Liver (tissue), 3 donors: ENCODE data around the gene P2RY8.

Source experiments
- ATF3 ChIP-seq: IDR thresholded peaks from 2 replicates; pipeline ENCODE4 v1.6.1; 2016; ENCODE audit warnings: antibody characterized with exemption
- CTCF ChIP-seq: fragments of 150-350 bp; IDR thresholded peaks from 2 replicates; pipeline ENCODE4 v1.5.1; 2017; ENCODE audit warnings: improper control_type of control experiment, low read depth, low read length; ENCODE audit not compliant: missing input control
- FOXA1 ChIP-seq: IDR thresholded peaks from 2 replicates; pipeline ENCODE4 v1.6.1; 2016; ENCODE audit warnings: antibody characterized with exemption
- GABPA ChIP-seq, 2 donors: IDR thresholded peaks in 1 of 2; conservative IDR thresholded peaks in 1 of 2; 2 replicates each; pipeline ENCODE4 v1.6.1; 2016; ENCODE audit warnings: antibody characterized with exemption in 2 of 2, mild to moderate bottlenecking in 1 of 2, moderate library complexity in 1 of 2
- HNF4G ChIP-seq: IDR thresholded peaks from 2 replicates; pipeline ENCODE4 v1.6.1; 2016; ENCODE audit warnings: antibody characterized with exemption
- JUND ChIP-seq, 2 donors: IDR thresholded peaks; 2 replicates each; pipeline ENCODE4 v1.6.1; 2016; ENCODE audit warnings: antibody characterized with exemption in 2 of 2
- MAX ChIP-seq: IDR thresholded peaks from 2 replicates; pipeline ENCODE4 v1.6.1; 2016; ENCODE audit warnings: antibody characterized with exemption
- RAD21 ChIP-seq, 2 donors: IDR thresholded peaks; 2 replicates each; pipeline ENCODE4 v1.6.1; 2016; ENCODE audit warnings: antibody characterized with exemption in 2 of 2, mild to moderate bottlenecking in 2 of 2
- REST ChIP-seq: IDR thresholded peaks from 2 replicates; pipeline ENCODE4 v1.6.1; 2016; ENCODE audit warnings: antibody characterized with exemption, mild to moderate bottlenecking
- RXRA ChIP-seq, 2 donors: IDR thresholded peaks; 2 replicates each; pipeline ENCODE4 v1.6.1; 2017 to 2018; ENCODE audit warnings: antibody characterized with exemption in 2 of 2, mild to moderate bottlenecking in 1 of 2
- SP1 ChIP-seq: IDR thresholded peaks from 2 replicates; pipeline ENCODE4 v1.6.1; 2018; ENCODE audit warnings: antibody characterized with exemption, mild to moderate bottlenecking
- TAF1 ChIP-seq: conservative IDR thresholded peaks from 2 replicates; pipeline ENCODE4 v1.6.1; 2016; ENCODE audit warnings: antibody characterized with exemption, mild to moderate bottlenecking
- YY1 ChIP-seq: IDR thresholded peaks from 2 replicates; pipeline ENCODE4 v1.6.1; 2016; ENCODE audit warnings: antibody characterized with exemption, mild to moderate bottlenecking
- ZBTB33 ChIP-seq: IDR thresholded peaks from 2 replicates; pipeline ENCODE4 v1.6.1; 2016; ENCODE audit warnings: antibody characterized with exemption
- donor health status: healthy.
- donor health status: healthy.

GRCh38 chrX:1444561-1445500 is 92.2 kb downstream of the P2RY8 start:
- no peak for TF ChIP-seq RAD21 (IDR thresholded peaks at IDR 0.05)
- TF ChIP-seq CTCF, result no peak
- TF ChIP-seq YY1, result no peak
- no peak for TF ChIP-seq GABPA (IDR thresholded peaks at IDR 0.05 in 1 of 2, conservative IDR thresholded peaks at IDR 0.05 in 1 of 2)
- TF ChIP-seq MAX, result no peak
- no peak for TF ChIP-seq ZBTB33
- TF ChIP-seq FOXA1, result no peak
- TF ChIP-seq SP1, result no peak
- no peak for TF ChIP-seq JUND (IDR thresholded peaks at IDR 0.05)
- TF ChIP-seq RXRA (IDR thresholded peaks at IDR 0.05), result no peak
- no peak for TF ChIP-seq ATF3
- TF ChIP-seq TAF1, result no peak
- no peak for TF ChIP-seq REST
- TF ChIP-seq HNF4G, result no peak
